Lung microvascular endothelial cell (primary cell): ENCODE results near the gene GPALPP1. TPM values are rescaled to one million over a fixed set of nuclear protein-coding genes. Genes with fewer than 3 reads are reported as not detected.
A peak's percentile ranks its signal among the peaks of the same experiment; 100 is the strongest.
"Not testable (repeated sequence)": the region's sequence is repeated elsewhere in the genome, so short reads cannot be mapped to it uniquely, and the experiment has no call there.

Experiments
- DNase-seq, 2 donors: peaks; one replicate each; pipeline versions ENCODE4 v3.0.0 to v3.0.0-alpha.2; 2010; ENCODE audit warnings: low read depth in 2 of 2
- total RNA-seq: library from RNA; depleted of rRNA; stranded (reverse); fragments of >200 nt; gene quantifications from 2 replicates; pipeline ENCODE4 v1.2.1, GENCODE V29; 2014

Gene GPALPP1
- total RNA-seq = 13.7 and 25.0 TPM in 2 replicates

- peak; percentile 96 for DNase-seq
These were observed at the start of gene GPALPP1, which contains the start of gene NUFIP1 for GRCh38 chr13:44989071-44989889. GPALPP1 (plus strand) TSS chr13:44989538; CDS start chr13:44989655, 117 bp downstream. NUFIP1 (minus strand) TSS chr13:44989471; CDS start chr13:44989436, 35 bp downstream.

- not testable (repeated sequence) for DNase-seq
These were observed 45.9 kb upstream of the GPALPP1 start for GRCh38 chr13:44943411-44943810.

GRCh38 chr13:44951184-44951583 lies 38.2 kb upstream of the GPALPP1 start:
- DNase-seq = no peak

- DNase-seq = no peak
These were observed 36.7 kb upstream of the GPALPP1 start for GRCh38 chr13:44952671-44953070.

GRCh38 chr13:44954224-44954623 lies 35.1 kb upstream of the GPALPP1 start:
- DNase-seq = no peak

- DNase-seq = no peak
These were observed 33.9 kb upstream of the GPALPP1 start for GRCh38 chr13:44955406-44955805.

- no peak for DNase-seq
These were observed 27.3 kb upstream of the GPALPP1 start for GRCh38 chr13:44961997-44962396.

GRCh38 chr13:44967704-44968433 lies 21.5 kb upstream of the GPALPP1 start:
- DNase-seq = peak; percentile 24 to 52

GRCh38 chr13:44968434-44968815 lies 20.9 kb upstream of the GPALPP1 start:
- no peak for DNase-seq

GRCh38 chr13:44969551-44970484 lies 19.5 kb upstream of the GPALPP1 start:
- peak; percentile 67 to 79 for DNase-seq

- DNase-seq = no peak
These were observed 17.4 kb upstream of the GPALPP1 start for GRCh38 chr13:44971656-44972595.

- peak; percentile 37 to 63 for DNase-seq
These were observed 16.3 kb upstream of the GPALPP1 start for GRCh38 chr13:44972956-44973581.

GRCh38 chr13:44974056-44974793 lies 15.1 kb upstream of the GPALPP1 start:
- peak in 1 of 2 donors; percentile 84 for DNase-seq

- DNase-seq = no peak
These were observed 13.1 kb upstream of the GPALPP1 start for GRCh38 chr13:44976196-44976595.

- peak in 1 of 2 donors; percentile 16 for DNase-seq
These were observed 12.3 kb upstream of the GPALPP1 start for GRCh38 chr13:44976949-44977583.

- DNase-seq = no peak
These were observed 11.0 kb upstream of the GPALPP1 start for GRCh38 chr13:44978328-44978727.

GRCh38 chr13:44989941-44990340 lies 603 bp downstream of the GPALPP1 start:
- peak in 1 of 2 donors; percentile 6 for DNase-seq

- no peak for DNase-seq
These were observed 14.1 kb downstream of the GPALPP1 start for GRCh38 chr13:45003417-45003816.

GRCh38 chr13:45004096-45004495 lies 14.8 kb downstream of the GPALPP1 start:
- no peak for DNase-seq
